Urinary bladder (tissue), 4 donors: Measurements from ENCODE around the gene SIRT7. TPM values are rescaled to one million over a fixed set of nuclear protein-coding genes. Genes with fewer than 3 reads are reported as not detected.

Experiments used
- DNase-seq: peaks from one replicate; pipeline ENCODE4 v3.0.0-alpha.2; 2015; ENCODE audit errors: extremely low spot score
- H3K27ac ChIP-seq: one replicate; pipeline ENCODE4 v1.5.1; 2013; ENCODE audit warnings: low read depth, mild to moderate bottlenecking, moderate library complexity
- H3K36me3 ChIP-seq: one replicate; pipeline ENCODE4 v1.6.1; 2013; ENCODE audit warnings: mild to moderate bottlenecking, moderate library complexity; ENCODE audit not compliant: insufficient read depth
- H3K4me1 ChIP-seq: one replicate; pipeline ENCODE4 v1.6.1; 2013; ENCODE audit warnings: mild to moderate bottlenecking, moderate library complexity; ENCODE audit not compliant: insufficient read depth
- H3K4me3 ChIP-seq: one replicate; pipeline ENCODE4 v1.5.1; 2013; ENCODE audit warnings: low read depth, low read length
- WGBS: extraction: QIAGEN DNeasy Blood & Tissue Kit; methylation state at CpG from one replicate; pipeline ENCODE4 v1.1.7; 2013; 5-methylcytosine and 5-hydroxymethylcytosine counted together
- polyA plus RNA-seq: library from polyadenylated mRNA; stranded (reverse); fragments of 200-250 nt; gene quantifications from one replicate; pipeline ENCODE4 v1.2.3, GENCODE V29; 2013
- total RNA-seq: library from RNA; depleted of rRNA; stranded (reverse); fragments of >200 nt; gene quantifications from one replicate; pipeline ENCODE4 v1.2.3, GENCODE V29; 2014
- donor health status: healthy with polysubstance abuse.
- donor health status: healthy.

The SIRT7 gene
- total and polyA plus RNA-seq, 2 donors: 3.9 to 22.7 TPM

DNA sequence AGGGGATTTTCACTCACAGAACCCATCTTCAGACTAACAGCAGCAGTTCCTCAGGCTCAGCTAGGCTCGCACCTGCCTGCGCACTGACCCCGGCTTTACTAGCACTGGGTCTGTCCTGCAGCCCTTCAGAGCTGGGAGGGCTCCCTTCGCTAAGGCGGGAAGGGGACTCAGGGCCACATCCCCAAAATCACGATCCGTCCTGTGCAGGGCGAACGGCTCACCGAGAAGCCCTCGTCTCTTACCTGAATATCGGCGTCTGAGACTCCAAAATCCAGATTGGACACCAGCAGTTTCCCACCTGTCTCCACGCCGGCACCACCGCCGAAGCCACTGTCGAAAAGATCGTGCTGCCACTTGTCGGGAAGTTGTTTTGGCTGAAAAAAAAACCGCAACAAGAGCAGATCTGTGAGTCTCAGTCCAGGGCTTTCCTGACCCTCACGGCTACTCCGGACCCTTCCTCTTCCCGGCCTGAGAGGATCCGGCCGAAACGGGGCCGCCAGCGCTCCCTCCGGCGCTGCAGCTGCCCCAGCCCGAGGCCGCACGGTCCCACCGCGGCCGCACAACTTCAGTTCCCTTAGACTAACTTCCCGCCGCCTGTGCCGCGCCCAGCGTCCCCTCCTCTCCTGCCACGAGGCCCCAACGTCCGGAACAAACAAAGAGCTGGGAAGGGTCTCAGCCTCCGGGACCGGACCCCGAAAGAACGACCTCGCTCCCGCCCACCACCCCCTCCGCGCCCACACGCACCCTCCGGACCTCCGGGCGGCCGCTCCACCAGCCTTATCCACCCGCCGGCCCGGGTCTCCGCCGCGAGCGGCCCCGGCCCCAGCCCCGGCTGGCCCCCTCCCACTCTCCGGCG lies 27.3 kb downstream of the SIRT7 start:
- Histone ChIP-seq H3K36me3 (no peaks in the 10 kb centered on the region), H3K27ac (peak overlapping the region; percentile 96), H3K4me1 (no peaks in the 10 kb centered on the region), H3K4me3 (peak overlapping the region; percentile 98)
- DNase-seq: no peak
- WGBS: 9% methylated on average over 69 of the region's 69 CpGs

DNA sequence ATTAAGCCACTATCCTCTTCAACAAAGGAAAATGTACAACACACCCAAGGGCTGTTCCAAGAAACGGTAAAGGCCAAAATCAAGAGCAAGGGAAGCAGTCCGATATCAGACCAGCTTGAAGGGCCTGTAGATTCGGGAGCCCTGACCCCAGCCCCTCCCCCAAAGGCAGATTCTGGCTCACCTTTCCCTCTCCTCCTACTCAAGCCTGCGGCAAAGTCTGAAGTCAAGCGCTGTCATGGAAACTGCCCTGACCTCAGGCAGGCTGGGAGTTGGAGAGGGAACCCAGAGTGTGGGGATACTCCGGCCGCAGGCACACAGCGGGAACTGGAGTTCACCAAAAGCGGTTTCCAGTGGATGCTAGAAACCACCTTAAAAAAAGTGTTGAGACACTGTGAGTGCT lies 28.4 kb downstream of the SIRT7 start:
- 91% methylated on average over 9 of the region's 9 CpGs for WGBS
- H3K4me1 ChIP-seq: no peaks in the 10 kb centered on the region
- DNase-seq: no peak

DNA sequence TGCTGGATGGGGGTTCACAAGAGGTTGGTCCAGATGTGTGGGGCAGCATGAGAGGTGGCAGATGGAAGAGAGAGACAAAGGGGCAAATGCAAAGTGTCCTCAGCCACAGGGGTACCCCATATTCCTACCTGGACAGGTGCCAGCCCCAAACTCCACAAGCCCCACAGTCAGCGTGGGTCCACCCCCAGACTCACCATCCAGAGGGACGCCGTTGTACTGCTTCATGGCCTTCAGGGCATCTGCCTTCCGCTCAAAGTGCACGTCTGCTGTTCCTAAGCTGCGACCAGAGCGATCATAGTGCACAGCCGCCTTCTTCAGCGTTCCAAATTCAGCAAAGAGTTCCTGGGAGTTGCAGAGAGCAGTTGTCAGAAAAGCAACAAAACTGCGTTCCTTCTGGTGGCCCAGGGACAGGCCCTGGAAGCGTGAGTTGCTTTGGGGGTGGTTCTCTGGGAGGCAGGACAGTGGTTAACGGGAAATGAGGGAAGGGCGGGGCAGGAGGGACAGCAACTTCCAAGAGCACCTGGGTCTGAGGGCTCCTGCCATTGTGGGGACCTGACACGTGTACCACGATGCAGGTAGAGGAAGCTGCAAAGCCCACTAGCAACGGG lies 28.9 kb downstream of the SIRT7 start:
- H3K4me1 ChIP-seq: no peaks in the 10 kb centered on the region

More for the DNA sequence above, 28.4 kb downstream of the SIRT7 start:
- Histone ChIP-seq H3K4me3 (no peak overlapping the region), H3K36me3 (no peaks in the 10 kb centered on the region), H3K27ac (no peak overlapping the region)

DNA sequence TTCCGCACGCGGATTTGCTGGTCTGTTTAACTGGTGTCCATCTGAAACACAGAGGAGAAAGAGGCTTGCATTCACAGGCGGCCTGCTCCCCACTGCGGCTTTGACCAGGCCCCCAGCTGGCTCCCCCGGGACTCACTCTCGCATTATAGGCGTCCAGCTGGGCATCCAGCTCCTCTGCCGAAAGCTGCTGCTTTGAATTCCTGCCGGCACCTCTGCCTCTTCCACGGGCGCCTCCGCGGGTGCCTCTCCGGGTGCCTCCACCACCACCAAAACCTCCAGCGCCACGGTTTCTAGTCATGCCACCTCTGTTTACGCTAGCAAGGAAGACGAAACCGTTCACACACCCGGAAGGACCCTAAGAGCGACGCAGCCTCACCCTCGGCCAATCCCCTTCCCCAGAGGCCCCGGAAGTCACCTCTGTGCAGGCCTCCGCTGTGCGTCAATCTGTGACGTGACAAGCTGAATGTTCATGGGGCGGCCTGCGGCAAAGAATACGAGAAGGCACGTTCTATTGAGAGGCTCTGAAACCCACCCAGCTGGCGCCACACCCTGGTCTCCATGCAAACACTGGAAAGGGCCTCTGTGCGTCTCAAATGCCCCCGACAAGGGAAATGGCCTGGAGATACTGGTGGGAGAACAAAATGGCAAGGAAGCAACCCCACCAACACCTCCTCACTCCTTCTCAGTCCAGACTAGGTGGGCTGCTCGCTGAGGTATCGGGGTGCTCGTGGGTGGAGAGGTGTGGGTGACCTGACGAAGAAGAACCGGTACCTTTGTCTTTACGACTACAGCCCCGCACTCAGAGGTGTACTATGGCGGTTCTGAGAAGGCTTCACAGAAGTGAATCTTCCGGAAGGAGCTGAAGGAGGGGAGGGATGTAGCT lies 29.6 kb downstream of the SIRT7 start:
- 93% methylated on average over 44 of the region's 44 CpGs for WGBS
- DNase-seq: no peak
- Histone ChIP-seq H3K27ac (no peak overlapping the region), H3K36me3 (no peaks in the 10 kb centered on the region), H3K4me3 (no peak overlapping the region), H3K4me1 (no peaks in the 10 kb centered on the region)

More for the DNA sequence above, 28.9 kb downstream of the SIRT7 start:
- Histone ChIP-seq H3K36me3 (no peaks in the 10 kb centered on the region), H3K4me3 (no peak overlapping the region), H3K27ac (no peak overlapping the region)
- DNase-seq: no peak
- 91% methylated on average over 16 of the region's 16 CpGs for WGBS

DNA sequence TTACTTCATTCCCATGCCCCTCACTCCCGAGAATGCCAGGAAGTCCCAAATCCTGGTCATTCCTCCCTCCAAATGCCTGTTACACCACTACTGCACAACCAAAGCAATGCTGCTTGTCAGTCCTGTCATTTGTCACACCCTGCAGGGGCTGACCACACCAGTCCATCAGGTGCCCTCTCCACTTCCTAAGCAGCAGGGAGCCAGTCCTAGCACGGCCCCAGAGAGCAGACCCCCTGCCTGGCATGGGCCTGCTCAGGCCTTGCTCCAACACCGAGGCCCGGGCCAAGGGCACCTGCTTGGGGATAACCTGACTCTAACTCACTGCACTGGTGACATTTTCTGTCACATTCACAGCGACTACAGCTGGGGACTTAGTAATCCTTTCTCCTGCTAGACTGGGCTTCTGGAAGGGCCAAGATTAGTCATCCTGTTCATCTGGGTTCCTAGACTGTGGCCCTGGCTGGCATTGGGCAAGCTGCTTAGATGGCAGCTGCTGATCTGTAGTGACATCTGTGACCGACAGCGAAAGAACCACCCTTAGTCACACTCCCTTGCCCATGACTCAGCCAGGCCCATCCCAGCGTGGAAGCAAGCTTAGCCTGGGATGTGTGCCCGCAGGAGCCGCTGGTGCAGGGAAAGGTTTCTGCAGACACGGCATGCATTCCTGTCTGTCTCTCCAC lies 32.0 kb downstream of the SIRT7 start:
- H3K27ac ChIP-seq: no peak overlapping the region
- WGBS: 89% methylated on average over 11 of the region's 11 CpGs
- no peak for DNase-seq
- H3K36me3 ChIP-seq: no peaks in the 10 kb centered on the region
- no peak overlapping the region for H3K4me3 ChIP-seq
- no peaks in the 10 kb centered on the region for H3K4me1 ChIP-seq

DNA sequence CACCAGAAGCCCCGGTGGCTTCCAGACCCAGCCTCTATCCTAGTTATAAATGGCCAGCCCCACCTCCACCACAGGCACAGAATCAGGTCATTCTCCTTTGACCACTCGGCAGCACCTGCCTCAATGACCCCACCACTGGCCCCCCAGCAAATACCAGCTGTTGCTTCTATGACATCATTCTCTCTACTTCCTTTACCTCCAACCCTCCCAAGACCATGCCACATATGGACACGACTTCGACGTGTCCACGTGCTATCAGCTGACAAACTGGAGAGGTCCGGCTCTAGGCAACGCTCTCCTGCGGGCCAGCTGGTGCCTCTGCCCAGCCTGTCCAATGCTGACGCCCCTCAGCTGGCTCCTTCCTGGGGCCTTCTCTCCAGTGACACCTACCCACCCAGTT lies 32.5 kb downstream of the SIRT7 start:
- Histone ChIP-seq H3K4me1 (no peaks in the 10 kb centered on the region), H3K36me3 (no peaks in the 10 kb centered on the region), H3K4me3 (no peak overlapping the region), H3K27ac (no peak overlapping the region)
- WGBS: 75% methylated on average over 10 of the region's 10 CpGs
- no peak for DNase-seq

DNA sequence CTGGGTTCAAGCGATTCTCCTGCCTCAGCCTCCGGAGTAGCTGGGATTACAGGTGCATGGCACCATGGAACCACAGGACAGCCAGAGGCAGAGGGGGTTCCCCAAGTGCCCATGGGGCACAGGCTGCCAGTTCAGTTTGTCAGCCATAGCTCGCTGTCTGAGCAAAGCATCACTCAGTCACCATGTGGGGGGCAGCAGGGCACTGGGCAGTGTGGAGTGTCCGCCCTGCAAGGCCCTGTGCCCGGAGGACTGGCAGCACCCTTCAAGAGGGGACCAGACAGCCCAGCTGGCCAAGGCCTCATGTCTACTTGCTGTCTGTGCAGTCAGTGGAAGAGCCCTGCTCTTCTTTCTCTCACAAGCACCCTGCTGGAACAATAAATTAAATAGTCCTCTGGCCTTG lies 33.0 kb downstream of the SIRT7 start:
- WGBS: 95% methylated on average over 5 of the region's 5 CpGs
- no peak for DNase-seq
- Histone ChIP-seq H3K27ac (no peak overlapping the region), H3K4me1 (no peaks in the 10 kb centered on the region), H3K36me3 (no peaks in the 10 kb centered on the region), H3K4me3 (no peak overlapping the region)

DNA sequence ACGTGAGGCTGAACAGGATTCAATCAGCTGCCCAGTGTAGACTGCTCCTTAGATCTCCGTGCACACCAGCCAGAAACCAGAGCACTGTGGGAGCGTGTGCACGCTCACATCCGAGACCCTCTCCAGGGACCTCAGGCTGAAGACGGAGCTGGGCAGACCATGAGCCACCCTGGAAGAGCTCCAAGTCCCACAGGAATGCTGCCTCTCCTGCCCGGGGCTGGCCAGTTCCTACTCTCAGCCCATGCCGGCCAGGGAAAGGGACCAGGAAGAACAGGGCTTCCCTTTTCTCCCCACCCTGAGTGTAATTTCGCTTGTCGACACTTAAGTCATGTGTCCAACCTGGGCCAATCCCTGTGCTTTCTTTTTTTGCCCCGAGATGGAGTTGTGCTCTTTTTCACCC lies 33.5 kb downstream of the SIRT7 start:
- WGBS: 66% methylated on average over 11 of the region's 11 CpGs
- Histone ChIP-seq H3K4me1 (no peaks in the 10 kb centered on the region), H3K4me3 (no peak overlapping the region), H3K27ac (no peak overlapping the region), H3K36me3 (no peaks in the 10 kb centered on the region)
- DNase-seq: no peak

DNA sequence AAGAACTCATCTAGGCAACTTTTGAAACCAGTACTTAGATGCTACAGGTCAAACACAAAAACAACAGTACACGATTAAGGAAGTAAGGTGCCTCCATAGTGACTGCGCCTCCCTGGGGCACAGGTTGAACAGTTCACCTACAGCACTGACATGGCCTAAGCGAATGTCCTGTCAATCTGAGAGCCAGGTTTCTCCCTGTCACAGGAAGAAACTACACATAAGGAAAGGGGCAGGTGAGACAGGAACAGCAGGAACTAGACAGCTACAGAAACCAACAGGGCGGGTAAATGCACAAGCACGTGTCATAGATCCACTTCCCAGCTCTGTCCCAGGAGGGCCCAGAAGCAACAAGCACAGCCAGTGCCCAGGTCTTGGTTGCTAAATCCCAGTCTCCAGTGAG lies 38.9 kb downstream of the SIRT7 start:
- WGBS: 93% methylated on average over 5 of the region's 5 CpGs
- H3K4me3 ChIP-seq: no peak overlapping the region
- H3K27ac ChIP-seq: no peak overlapping the region
- no peaks in the 10 kb centered on the region for H3K4me1 ChIP-seq
- no peak for DNase-seq
- H3K36me3 ChIP-seq: no peaks in the 10 kb centered on the region

DNA sequence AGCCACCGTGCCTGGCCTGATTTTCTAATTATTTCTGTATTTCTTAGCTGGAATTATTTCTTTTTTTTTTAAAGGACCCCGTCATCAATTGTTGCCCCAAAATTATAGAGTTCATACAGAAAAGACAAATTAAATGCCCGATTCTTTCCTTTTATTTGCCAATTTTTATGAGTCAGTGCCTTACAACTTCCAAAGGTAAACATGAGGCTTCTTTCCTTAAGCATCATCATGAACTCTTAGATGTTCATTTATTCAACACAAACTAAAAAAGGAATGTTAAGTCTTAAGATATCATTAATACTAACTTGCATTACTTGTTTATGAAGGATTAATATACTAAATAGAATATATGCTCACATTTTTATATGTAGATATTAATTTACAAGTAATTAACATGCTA lies 39.7 kb downstream of the SIRT7 start:
- no peaks in the 10 kb centered on the region for H3K36me3 ChIP-seq
- no peak for DNase-seq
- no peak overlapping the region for H3K4me3 ChIP-seq
- no peaks in the 10 kb centered on the region for H3K4me1 ChIP-seq
- H3K27ac ChIP-seq: no peak overlapping the region
- 85% methylated on average over 3 of the region's 3 CpGs for WGBS

DNA sequence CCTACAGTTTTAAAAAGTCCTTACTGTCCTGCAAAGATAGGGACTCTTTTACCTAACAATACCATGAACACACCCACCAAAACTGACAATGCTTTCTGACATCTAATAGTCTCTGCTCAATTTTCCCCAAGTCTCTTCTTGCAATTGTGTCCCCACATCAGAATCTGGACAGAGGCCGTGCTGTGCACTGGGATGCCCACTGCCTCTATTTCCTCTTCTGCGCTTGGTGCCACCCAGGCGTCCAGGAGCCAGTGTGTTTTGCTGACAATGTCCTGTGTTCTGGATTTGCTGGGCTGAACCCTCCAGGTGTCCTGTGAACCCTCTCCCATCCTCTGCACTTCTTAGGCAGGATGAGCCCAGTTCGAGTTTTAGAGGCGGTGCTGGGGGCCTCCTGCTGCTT lies 40.4 kb downstream of the SIRT7 start:
- Histone ChIP-seq H3K4me1 (no peaks in the 10 kb centered on the region), H3K4me3 (no peak overlapping the region), H3K27ac (no peak overlapping the region), H3K36me3 (no peaks in the 10 kb centered on the region)
- 93% methylated on average over 5 of the region's 5 CpGs for WGBS
- DNase-seq: no peak

DNA sequence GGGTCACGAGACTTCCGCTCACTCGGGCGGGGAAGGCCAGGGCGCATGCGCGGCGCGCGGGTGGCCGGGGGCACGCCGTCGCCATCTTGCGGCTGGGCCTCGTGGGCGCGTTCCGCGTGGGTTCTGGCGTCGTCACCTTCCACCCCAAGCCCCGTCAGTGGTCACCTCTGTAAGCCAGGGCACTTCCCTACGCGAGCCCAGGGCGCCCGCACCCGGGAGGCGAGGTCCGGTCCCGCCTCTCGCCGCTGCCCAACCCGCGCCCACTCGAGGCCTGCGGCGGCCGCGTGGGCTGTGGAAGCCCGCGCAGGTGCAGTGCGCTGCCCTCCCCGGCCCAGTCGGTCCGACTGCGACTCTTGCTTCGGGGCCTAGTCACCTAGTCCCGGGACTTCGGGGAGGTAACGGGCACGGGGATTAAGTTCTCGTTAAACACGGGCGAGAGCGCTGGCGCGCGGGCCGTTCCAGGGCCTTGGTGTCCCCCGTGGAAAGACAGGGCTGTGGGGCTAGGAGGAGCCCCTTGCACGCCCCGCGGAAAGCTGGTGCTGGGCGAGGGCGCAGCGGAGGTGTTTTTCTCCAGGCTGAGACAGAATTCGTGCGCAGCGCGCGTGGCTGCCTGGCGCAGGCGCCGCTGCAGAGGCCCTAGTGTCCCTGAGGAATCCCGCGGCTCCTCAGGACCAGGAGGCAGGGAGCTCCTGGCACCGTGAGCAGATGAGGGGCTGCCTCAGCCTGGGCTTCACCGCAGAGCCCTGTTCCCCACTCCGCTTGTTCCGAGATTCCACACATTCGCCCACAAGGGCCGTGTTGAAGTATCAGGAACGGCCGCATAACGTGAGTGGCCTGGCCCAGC lies 46.4 kb downstream of the SIRT7 start:
- peak overlapping the region; percentile 93 for H3K4me3 ChIP-seq
- H3K27ac ChIP-seq: peak overlapping the region; percentile 96
- peak; percentile 85 for DNase-seq
- WGBS: under 1% methylated on average over 86 of the region's 86 CpGs
- no peaks in the 10 kb centered on the region for H3K4me1 ChIP-seq
- H3K36me3 ChIP-seq: no peaks in the 10 kb centered on the region
